ENCODE data around the gene LZTS2. TPM values are rescaled to one million over a fixed set of nuclear protein-coding genes. Genes with fewer than 3 reads are reported as not detected.
"Not testable (repeated sequence)": the region's sequence is repeated elsewhere in the genome, so short reads cannot be mapped to it uniquely, and the experiment has no call there.

LZTS2 gene
- total RNA-seq, 1 experiment from 2014 or later: 58.3 TPM

DNA sequence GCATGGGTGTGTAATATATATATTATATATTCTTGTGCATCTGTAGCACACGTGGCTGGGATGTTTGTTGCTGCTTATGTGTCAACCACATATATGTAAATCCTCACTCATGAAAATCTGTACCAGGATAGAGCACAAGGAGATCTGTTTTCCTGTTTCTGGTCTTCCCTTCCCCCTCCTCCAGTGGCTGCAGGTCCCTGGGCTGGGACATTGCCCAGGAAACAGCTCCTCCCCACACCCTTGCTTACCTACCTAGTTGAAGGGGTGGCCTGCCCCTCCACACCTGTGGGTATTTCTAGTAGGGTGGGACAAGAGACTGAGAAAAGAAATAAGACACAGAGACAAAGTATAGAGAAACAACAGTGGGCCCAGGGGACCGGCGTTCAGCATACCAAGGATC, 33.7 kb downstream of the LZTS2 start:
- Histone ChIP-seq H3K9me3 (ENCODE audit: low read length) (no peaks in the 10 kb centered on the region), H3K27me3 (ENCODE audit: low read length) (no peaks in the 10 kb centered on the region), H3K9ac (ENCODE audit: low read length) (peak overlapping the region; percentile 85), H3K9me2 (replicated peaks; ENCODE audit: low read length) (no peaks in the 10 kb centered on the region), H3K4me1 (ENCODE audit: insufficient read depth, low read length) (peaks cover 8% of the 10 kb centered on the region), H3F3A (ENCODE audit: low read length, unreplicated experiment) (no peaks in the 10 kb centered on the region), H2AFZ (ENCODE audit: low read length) (0 out of 2 replicates have a peak overlapping the region, but pooled peaks have one; percentile 80), H3K79me2 (ENCODE audit: low read length) (peaks cover 16% of the 10 kb centered on the region), H4K20me1 (ENCODE audit: low read length) (no peaks in the 10 kb centered on the region), H3K27ac (ENCODE audit: low read length) (peak overlapping the region; percentile 95), H3K4me2 (ENCODE audit: low read length) (peak overlapping the region; percentile 96), H3K4me3 (ENCODE audit: low read length) (peak overlapping the region; percentile 83), H3K36me3 (ENCODE audit: low read depth, low read length) (peaks cover 9% of the 10 kb centered on the region; the same call in 1 of the 2 replicates)
- ATAC-seq (no peak), DNase-seq (no peak)
- TF ChIP-seq, protein P1, sequence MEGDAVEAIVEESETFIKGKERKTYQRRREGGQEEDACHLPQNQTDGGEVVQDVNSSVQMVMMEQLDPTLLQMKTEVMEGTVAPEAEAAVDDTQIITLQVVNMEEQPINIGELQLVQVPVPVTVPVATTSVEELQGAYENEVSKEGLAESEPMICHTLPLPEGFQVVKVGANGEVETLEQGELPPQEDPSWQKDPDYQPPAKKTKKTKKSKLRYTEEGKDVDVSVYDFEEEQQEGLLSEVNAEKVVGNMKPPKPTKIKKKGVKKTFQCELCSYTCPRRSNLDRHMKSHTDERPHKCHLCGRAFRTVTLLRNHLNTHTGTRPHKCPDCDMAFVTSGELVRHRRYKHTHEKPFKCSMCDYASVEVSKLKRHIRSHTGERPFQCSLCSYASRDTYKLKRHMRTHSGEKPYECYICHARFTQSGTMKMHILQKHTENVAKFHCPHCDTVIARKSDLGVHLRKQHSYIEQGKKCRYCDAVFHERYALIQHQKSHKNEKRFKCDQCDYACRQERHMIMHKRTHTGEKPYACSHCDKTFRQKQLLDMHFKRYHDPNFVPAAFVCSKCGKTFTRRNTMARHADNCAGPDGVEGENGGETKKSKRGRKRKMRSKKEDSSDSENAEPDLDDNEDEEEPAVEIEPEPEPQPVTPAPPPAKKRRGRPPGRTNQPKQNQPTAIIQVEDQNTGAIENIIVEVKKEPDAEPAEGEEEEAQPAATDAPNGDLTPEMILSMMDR (conservative IDR thresholded peaks at IDR 0.05; ENCODE audit: low read depth, low read length): no peak
- no peak for TF ChIP-seq EZH2phosphoT487 (IDR thresholded peaks at IDR 0.05; ENCODE audit: borderline replicate concordance, low read length)
- no peak for TF ChIP-seq EZH2 (IDR thresholded peaks at IDR 0.05; ENCODE audit: low read length, unreplicated experiment)
- CTCF ChIA-PET: no interaction called here
- BruUV-seq (replicated peaks): no TSS peak
- POLR2A ChIA-PET (ENCODE audit: unreplicated experiment): no interaction called here
- intact Hi-C loops (cut with micrococcal nuclease): no loop called here

DNA sequence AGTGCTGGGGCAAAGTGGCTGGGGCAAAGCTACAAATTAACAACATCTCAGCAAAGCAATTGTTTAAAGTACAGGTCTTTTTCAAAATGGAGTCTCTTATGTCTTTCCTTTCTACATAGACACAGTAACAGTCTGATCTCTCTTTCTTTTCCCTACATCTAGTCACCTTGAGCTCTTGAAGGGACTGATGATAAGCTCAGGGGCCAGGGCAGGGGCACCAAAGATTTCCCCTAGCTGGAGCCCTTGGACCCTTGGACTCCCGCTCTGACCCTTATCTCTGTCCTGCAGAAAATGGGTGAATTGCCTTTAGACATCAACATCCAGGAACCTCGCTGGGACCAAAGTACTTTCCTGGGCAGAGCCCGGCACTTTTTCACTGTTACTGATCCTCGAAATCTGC, 34.8 kb downstream of the LZTS2 start:
- H3K9me3 ChIP-seq (ENCODE audit: low read length); H3K9me2 ChIP-seq (replicated peaks; ENCODE audit: low read length); H3K9ac ChIP-seq (ENCODE audit: low read length); ATAC-seq; H3K27me3 ChIP-seq (ENCODE audit: low read length); intact Hi-C loops (cut with micrococcal nuclease); H2AFZ ChIP-seq (ENCODE audit: low read length); BruUV-seq (replicated peaks); H3K4me2 ChIP-seq (ENCODE audit: low read length); H3K27ac ChIP-seq (ENCODE audit: low read length); CTCF ChIA-PET; H4K20me1 ChIP-seq (ENCODE audit: low read length); H3K4me1 ChIP-seq (ENCODE audit: insufficient read depth, low read length); H3F3A ChIP-seq (ENCODE audit: low read length, unreplicated experiment); DNase-seq; H3K36me3 ChIP-seq (ENCODE audit: low read depth, low read length); H3K4me3 ChIP-seq (ENCODE audit: low read length); POLR2A ChIA-PET (ENCODE audit: unreplicated experiment): not testable (repeated sequence)
- peaks cover 16% of the 10 kb centered on the region for H3K79me2 ChIP-seq (ENCODE audit: low read length)

DNA sequence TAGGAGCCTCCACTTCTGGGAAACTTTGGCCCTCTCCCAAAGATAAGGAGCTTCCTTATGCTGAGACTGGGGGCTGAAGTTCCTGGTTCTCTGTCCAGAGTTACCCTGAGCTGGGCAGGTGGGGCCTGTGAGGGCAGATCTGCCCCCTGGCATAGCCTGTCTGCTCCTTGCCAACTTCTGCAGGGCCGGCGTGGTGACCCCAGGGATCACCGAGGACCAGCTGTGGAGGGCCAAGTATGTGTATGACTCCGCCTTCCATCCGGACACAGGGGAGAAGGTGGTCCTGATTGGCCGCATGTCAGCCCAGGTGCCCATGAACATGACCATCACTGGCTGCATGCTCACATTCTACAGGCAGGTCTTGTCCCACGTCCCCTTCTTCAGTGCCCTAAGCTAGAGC, 35.7 kb downstream of the LZTS2 start:
- Histone ChIP-seq H3K4me1 (ENCODE audit: insufficient read depth, low read length) (peaks cover 8% of the 10 kb centered on the region), H3K9ac (ENCODE audit: low read length) (no peak overlapping the region), H3K9me2 (replicated peaks; ENCODE audit: low read length) (no peaks in the 10 kb centered on the region), H3K4me2 (ENCODE audit: low read length) (no peak overlapping the region), H3K27me3 (ENCODE audit: low read length) (no peaks in the 10 kb centered on the region), H3K9me3 (ENCODE audit: low read length) (no peaks in the 10 kb centered on the region), H3K36me3 (ENCODE audit: low read depth, low read length) (peaks cover 9% of the 10 kb centered on the region; the same call in 1 of the 2 replicates), H4K20me1 (ENCODE audit: low read length) (no peaks in the 10 kb centered on the region), H3F3A (ENCODE audit: low read length, unreplicated experiment) (no peaks in the 10 kb centered on the region), H3K79me2 (ENCODE audit: low read length) (peaks cover 16% of the 10 kb centered on the region), H2AFZ (ENCODE audit: low read length) (no peak overlapping the region), H3K27ac (ENCODE audit: low read length) (no peak overlapping the region), H3K4me3 (ENCODE audit: low read length) (no peak overlapping the region)
- no peak for ATAC-seq
- TF ChIP-seq EZH2 (IDR thresholded peaks at IDR 0.05; ENCODE audit: low read length, unreplicated experiment) (no peak), EZH2phosphoT487 (IDR thresholded peaks at IDR 0.05; ENCODE audit: borderline replicate concordance, low read length) (no peak)
- TF ChIP-seq, protein P1 (conservative IDR thresholded peaks at IDR 0.05; ENCODE audit: low read depth, low read length): no peak
- no TSS peak for BruUV-seq (replicated peaks)
- ChIA-PET POLR2A (ENCODE audit: unreplicated experiment) (no interaction called here), CTCF (no interaction called here)
- intact Hi-C loops (cut with micrococcal nuclease): no loop called here
- no peak for DNase-seq

All from PC-3 (cell line).